ENCODE data around the gene LGALS1. TPM values are rescaled to one million over a fixed set of nuclear protein-coding genes. Genes with fewer than 3 reads are reported as not detected.

LGALS1 gene
- total RNA-seq: 100 to 1,000 TPM in 2 of 6 donors, 10 to 100 TPM in 4; 15.9 to 191 (median 40.9) TPM
- 100 to 1,000 TPM; 172 to 249 TPM for polyA plus RNA-seq

DNA sequence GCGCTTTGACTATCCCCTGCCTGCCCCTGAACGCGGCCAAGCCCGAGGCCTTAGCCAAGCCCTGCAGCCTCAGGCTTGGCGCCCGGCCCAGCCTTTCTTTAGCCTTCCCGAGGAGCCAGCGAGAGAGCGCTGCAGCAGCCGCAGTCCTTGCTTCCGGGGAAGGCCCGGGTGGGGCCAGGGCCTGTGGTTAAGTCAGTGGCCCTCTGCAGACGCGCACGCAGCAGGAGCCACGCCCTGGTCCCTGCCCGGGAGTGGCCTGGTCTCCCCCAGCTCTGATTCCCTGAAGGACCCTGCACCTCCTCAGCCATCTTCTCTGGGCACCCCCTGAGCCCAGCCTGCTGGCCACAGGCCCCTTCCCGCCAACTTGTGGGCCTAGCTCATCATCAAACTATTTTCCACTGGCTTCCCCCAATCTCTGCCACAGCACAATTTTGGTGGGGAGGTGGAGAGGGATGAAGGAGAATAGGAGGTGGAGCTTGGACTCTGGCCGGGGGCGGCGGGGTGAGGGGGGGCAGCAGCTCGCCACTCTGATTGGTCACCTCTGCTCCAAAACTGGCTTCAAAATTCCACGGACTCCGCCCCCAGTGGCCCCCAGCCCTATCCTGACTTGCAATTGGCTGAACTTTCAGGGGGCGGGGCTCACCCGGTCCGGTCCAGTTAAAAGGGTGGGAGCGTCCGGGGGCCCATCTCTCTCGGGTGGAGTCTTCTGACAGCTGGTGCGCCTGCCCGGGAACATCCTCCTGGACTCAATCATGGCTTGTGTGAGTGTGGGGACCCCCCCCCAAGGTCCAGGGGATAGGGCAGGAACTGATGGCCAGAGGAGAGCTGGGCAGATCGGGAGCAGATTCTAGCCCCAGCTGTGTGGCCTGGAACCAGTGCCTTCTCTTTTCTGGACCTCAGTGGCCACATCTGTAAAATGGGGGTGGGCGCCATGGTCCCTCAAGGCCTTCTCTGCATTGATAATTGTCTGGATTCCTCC is at the start of gene LGALS1:
Gene LGALS1, plus strand, starts transcription at position 686 of the 979 bp plus-strand sequence. Its CDS starts 67 bp downstream, at position 753.
- peak within 1 kb of the TSS; percentile 36 to 63 (median 48) for H3K4me3 ChIP-seq
- no peaks in the 10 kb centered on the region for H3K36me3 ChIP-seq
- FAIRE-seq (peak; percentile 75), ATAC-seq (peak; percentile 58 to 85 (median 72)), DNase-seq (peak; percentile 64 to 94 (median 86))
- H3K9me3 ChIP-seq: no peaks in the 10 kb centered on the region
- peak within 1 kb of the TSS; percentile 3 to 87 (median 68) for H3K27ac ChIP-seq
- no peak for TF ChIP-seq CTCF (IDR thresholded peaks at IDR 0.05)
- WGBS, 2 donors: 21 to 28% methylated on average over 34 of the region's 34 CpGs
- H3K4me1 ChIP-seq: peaks cover 0 to 29% (median 14%) of the 10 kb centered on the region in 3 donors
- H3K27me3 ChIP-seq: no peaks in the 10 kb centered on the region
- intact Hi-C loops (cut with DNase I): no loop called here

DNA sequence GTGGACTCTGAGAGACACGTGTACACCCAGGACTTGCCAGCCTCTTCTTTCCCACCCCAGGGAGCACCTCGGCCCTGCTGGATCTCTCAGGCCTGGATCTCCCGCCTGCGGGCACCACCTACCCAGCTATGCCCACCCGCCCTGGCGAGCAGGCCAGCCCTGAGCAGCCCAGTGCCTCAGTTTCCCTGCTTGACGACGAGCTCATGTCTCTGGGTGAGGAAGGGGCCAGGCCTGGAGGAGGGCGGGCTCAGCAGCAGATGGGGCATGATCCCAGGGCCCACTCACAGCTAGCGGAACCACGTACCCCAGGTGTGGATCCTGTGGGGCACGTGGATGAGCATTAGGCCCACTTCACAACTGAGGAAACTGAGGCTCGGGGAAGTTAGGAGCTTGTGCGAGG is 49.7 kb upstream of the LGALS1 start:
- no peak for ATAC-seq
- DNase-seq: peak in 1 of 6 donors; percentile 35
- Histone ChIP-seq H3K36me3 (peaks cover 0 to 12% (median 7%) of the 10 kb centered on the region in 3 donors), H3K9me3 (no peaks in the 10 kb centered on the region), H3K4me3 (no peak overlapping the region), H3K27me3 (no peaks in the 10 kb centered on the region), H3K27ac (no peak overlapping the region), H3K4me1 (no peaks in the 10 kb centered on the region)
- 87 to 91% methylated on average over 14 of the region's 14 CpGs for WGBS, 2 donors
- TF ChIP-seq CTCF (IDR thresholded peaks at IDR 0.05): no peak
- intact Hi-C loops (cut with DNase I): no loop called here
- no peak for FAIRE-seq

GRCh38 chr22:37626144-37626543 is 49.3 kb upstream of the LGALS1 start:
- ATAC-seq (peak in 3 of 4 donors; percentile 9 to 36 (median 34)), DNase-seq (peak in 1 of 6 donors; percentile 38), FAIRE-seq (no peak)
- intact Hi-C loops (cut with DNase I): no loop called here
- no peak overlapping the region for H3K27ac ChIP-seq
- H3K4me1 ChIP-seq: no peaks in the 10 kb centered on the region
- WGBS, 2 donors: 84 to 88% methylated on average over 11 of the region's 11 CpGs
- H3K4me3 ChIP-seq: no peak overlapping the region
- no peaks in the 10 kb centered on the region for H3K9me3 ChIP-seq
- H3K36me3 ChIP-seq: peaks cover 0 to 8% (median 7%) of the 10 kb centered on the region in 3 donors
- no peaks in the 10 kb centered on the region for H3K27me3 ChIP-seq
- no peak for TF ChIP-seq CTCF (IDR thresholded peaks at IDR 0.05)

DNA sequence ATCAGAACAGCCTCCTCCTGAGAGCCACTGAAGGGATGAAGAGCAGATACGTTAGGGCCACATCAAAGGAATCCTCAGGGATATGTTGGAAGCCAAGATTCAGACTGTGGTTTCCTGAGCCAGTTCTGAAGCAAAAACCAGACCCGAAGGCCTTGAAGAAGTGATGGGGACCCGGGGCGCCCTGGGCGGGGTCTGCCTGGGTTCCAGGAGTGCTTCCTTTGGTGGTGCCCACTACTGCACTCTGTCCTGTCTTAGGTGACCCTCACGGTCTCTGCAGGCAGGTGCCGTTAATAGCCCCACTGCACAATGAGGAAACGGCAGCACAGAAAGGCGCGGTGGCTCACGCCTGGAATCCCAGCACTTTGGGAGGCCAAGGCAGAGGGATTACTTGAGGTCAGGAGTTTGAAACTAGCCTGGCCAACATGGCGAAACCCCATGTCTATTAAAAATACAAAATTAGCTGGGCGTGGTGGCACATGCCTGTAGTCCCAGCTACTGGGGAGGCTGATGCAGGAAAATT is 48.8 kb upstream of the LGALS1 start:
- 87 to 89% methylated on average over 13 of the region's 13 CpGs for WGBS, 2 donors
- Histone ChIP-seq H3K36me3 (peaks cover 0 to 8% (median 7%) of the 10 kb centered on the region in 3 donors), H3K27ac (no peak overlapping the region)

More for the DNA sequence above, 48.8 kb upstream of the LGALS1 start:
- Histone ChIP-seq H3K4me3 (no peak overlapping the region), H3K27me3 (no peaks in the 10 kb centered on the region), H3K9me3 (no peaks in the 10 kb centered on the region), H3K4me1 (no peaks in the 10 kb centered on the region)
- no peak for DNase-seq
- no peak for TF ChIP-seq CTCF (IDR thresholded peaks at IDR 0.05)
- no peak for FAIRE-seq
- intact Hi-C loops (cut with DNase I): no loop called here
- no peak for ATAC-seq

Data from pancreas (tissue), 10 donors.